ENCODE measurements around the gene TRAF4. TPM values are rescaled to one million over a fixed set of nuclear protein-coding genes. Genes with fewer than 3 reads are reported as not detected.

TRAF4 gene
- total RNA-seq, 1 donor from 2014 or later, result 73.3 TPM

DNA sequence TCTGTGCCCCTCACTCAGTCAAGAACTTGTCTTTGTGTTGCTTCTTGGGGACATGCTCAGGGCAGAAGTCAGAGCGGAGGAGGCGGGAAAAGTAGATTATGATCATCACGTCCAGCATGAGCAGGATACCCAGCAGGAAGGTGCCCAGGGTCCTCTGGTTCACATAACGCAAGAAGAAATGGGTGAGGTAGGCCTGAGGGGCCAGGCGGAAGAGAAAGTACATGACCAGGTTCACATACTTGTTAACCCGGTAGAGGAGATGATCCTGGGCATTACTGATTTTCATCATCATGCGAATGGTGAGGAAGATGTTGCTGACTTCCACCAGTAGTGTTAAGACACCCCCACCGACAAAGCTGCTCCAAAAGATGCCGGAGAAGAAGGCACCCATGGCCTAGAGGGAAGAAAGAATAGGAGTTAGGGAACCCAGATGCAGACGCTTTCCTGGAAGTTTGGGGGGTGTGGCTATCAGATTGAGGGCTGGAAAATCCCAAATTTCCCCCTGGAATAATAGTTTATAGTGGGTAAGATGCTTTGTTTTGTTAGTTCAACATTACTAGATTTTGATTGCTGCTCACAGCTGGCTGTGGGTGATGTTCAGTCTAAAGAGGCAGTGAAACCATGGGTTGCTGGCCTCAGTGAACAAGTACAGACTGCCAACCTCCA is 19.2 kb upstream of the TRAF4 start:
- TF ChIP-seq, protein P1, sequence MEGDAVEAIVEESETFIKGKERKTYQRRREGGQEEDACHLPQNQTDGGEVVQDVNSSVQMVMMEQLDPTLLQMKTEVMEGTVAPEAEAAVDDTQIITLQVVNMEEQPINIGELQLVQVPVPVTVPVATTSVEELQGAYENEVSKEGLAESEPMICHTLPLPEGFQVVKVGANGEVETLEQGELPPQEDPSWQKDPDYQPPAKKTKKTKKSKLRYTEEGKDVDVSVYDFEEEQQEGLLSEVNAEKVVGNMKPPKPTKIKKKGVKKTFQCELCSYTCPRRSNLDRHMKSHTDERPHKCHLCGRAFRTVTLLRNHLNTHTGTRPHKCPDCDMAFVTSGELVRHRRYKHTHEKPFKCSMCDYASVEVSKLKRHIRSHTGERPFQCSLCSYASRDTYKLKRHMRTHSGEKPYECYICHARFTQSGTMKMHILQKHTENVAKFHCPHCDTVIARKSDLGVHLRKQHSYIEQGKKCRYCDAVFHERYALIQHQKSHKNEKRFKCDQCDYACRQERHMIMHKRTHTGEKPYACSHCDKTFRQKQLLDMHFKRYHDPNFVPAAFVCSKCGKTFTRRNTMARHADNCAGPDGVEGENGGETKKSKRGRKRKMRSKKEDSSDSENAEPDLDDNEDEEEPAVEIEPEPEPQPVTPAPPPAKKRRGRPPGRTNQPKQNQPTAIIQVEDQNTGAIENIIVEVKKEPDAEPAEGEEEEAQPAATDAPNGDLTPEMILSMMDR (IDR thresholded peaks at IDR 0.05), result no peak
- DNase-seq (ENCODE audit: low spot score), result no peak
- Mint-ChIP-seq H3K9me3 (ENCODE audit: low read depth) (no peaks in the 10 kb centered on the region), H3K4me3 (ENCODE audit: unreplicated experiment) (peak overlapping the region; percentile 85), H3K27ac (ENCODE audit: unreplicated experiment) (peak overlapping the region; percentile 95), H3K36me3 (ENCODE audit: low read depth) (peaks cover 26% of the 10 kb centered on the region), H3K4me1 (ENCODE audit: low read depth) (peaks cover 74% of the 10 kb centered on the region), H3K27me3 (ENCODE audit: low read depth) (no peaks in the 10 kb centered on the region)

GRCh38 chr17:28725166-28725659 is 18.6 kb upstream of the TRAF4 start:
- TF ChIP-seq, protein P1 (IDR thresholded peaks at IDR 0.05), result peak; percentile 26
- Mint-ChIP-seq H3K4me3 (ENCODE audit: unreplicated experiment) (peak overlapping the region; percentile 85), H3K27ac (ENCODE audit: unreplicated experiment) (peak overlapping the region; percentile 95), H3K9me3 (ENCODE audit: low read depth) (no peaks in the 10 kb centered on the region), H3K27me3 (ENCODE audit: low read depth) (no peaks in the 10 kb centered on the region), H3K36me3 (ENCODE audit: low read depth) (peaks cover 24% of the 10 kb centered on the region), H3K4me1 (ENCODE audit: low read depth) (peaks cover 73% of the 10 kb centered on the region)
- no peak for DNase-seq (ENCODE audit: low spot score)

DNA sequence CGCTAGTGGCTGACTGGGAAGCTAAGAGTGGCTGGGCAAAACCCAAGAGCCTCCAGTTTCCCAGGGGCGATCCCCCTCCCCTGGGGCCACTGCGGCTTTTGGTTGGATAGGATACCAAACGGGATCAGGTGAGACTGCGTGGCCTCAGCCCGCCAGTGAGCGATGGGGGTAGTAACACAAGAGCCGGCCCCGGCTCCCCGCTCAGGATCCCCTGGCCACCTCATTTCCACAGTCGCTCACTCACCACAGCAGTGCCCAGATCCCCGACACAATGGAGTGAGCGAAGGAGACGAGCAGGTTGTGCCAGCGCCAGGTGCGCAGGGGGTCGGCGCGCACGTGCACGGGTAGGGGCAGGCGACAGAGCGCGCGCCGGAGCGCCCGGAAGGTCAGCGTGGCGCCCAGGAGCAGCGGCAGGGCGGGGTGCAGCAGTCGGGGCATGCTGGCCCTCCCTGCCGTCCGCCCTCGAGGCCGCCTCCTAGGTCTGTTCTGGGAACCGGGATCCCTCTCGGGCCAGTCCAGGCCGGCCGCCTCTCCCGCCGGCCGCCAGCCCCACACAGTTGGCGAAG is 18.1 kb upstream of the TRAF4 start:
- DNase-seq (ENCODE audit: low spot score), result no peak
- H3K4me3 Mint-ChIP-seq (ENCODE audit: unreplicated experiment), result peak overlapping the region; percentile 85
- no peaks in the 10 kb centered on the region for H3K27me3 Mint-ChIP-seq (ENCODE audit: low read depth)

DNA sequence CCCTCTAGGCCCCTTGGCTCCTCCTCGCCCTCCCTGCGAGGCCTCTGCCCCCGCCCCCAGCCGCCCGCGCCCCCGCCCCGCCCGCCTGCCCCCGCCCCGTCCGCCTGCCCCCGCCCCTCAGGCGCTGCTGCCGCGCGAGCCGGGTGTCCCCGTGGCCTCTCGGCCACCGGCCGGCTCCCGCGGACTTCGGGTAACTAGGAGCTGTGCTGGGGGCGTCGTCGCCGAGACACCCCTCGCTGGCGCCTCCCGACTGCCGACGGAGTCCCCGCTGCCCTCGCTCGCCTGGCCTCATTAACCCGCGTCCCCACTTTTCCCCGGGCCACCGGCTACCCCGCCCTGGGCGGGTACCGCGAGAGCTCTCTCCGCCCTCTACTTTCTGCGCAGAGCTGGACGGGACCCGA is 17.6 kb upstream of the TRAF4 start, which contains the start of gene TLCD1:
Gene TLCD1 (minus strand): TSS at position 8 of the 401 bp plus-strand sequence. CDS start 136 bp downstream, outside the sequence.
- H3K4me1 Mint-ChIP-seq (ENCODE audit: low read depth), result peaks cover 63% of the 10 kb centered on the region

More for the DNA sequence above, 18.1 kb upstream of the TRAF4 start:
- H3K27ac Mint-ChIP-seq (ENCODE audit: unreplicated experiment), result peak overlapping the region; percentile 95
- H3K9me3 Mint-ChIP-seq (ENCODE audit: low read depth), result no peaks in the 10 kb centered on the region
- H3K4me1 Mint-ChIP-seq (ENCODE audit: low read depth), result peaks cover 68% of the 10 kb centered on the region
- TF ChIP-seq, protein P1 (IDR thresholded peaks at IDR 0.05), result no peak
- peaks cover 20% of the 10 kb centered on the region for H3K36me3 Mint-ChIP-seq (ENCODE audit: low read depth)

More for the DNA sequence above, 17.6 kb upstream of the TRAF4 start, which contains the start of gene TLCD1:
- Mint-ChIP-seq H3K9me3 (ENCODE audit: low read depth) (no peaks in the 10 kb centered on the region), H3K36me3 (ENCODE audit: low read depth) (peaks cover 18% of the 10 kb centered on the region), H3K27ac (ENCODE audit: unreplicated experiment) (peak within 1 kb of the TSS; percentile 97), H3K27me3 (ENCODE audit: low read depth) (no peaks in the 10 kb centered on the region), H3K4me3 (ENCODE audit: unreplicated experiment) (peak within 1 kb of the TSS; percentile 85)
- TF ChIP-seq, protein P1 (IDR thresholded peaks at IDR 0.05), result no peak
- DNase-seq (ENCODE audit: low spot score), result no peak
